ENCODE measurements around the gene SNAPC2.

SNAPC2 gene

GRCh38 chr19:7911508-7912143 lies 8.5 kb upstream of the SNAPC2 start:
- TF ChIP-seq CTCF (IDR thresholded peaks at IDR 0.05), result no peak
- no peak for DNase-seq (ENCODE audit: low spot score)
- H3K4me3 ChIP-seq, result no peak overlapping the region
- H3K27ac ChIP-seq, result no peak overlapping the region

GRCh38 chr19:7912144-7912696 lies 7.9 kb upstream of the SNAPC2 start:
- DNase-seq (ENCODE audit: low spot score), result no peak
- Histone ChIP-seq H3K27ac (no peak overlapping the region), H3K4me3 (no peak overlapping the region)
- no peak for TF ChIP-seq CTCF (IDR thresholded peaks at IDR 0.05)

- H3K4me3 ChIP-seq, result no peak overlapping the region
- no peak for DNase-seq (ENCODE audit: low spot score)
- H3K27ac ChIP-seq, result no peak overlapping the region
- TF ChIP-seq CTCF (IDR thresholded peaks at IDR 0.05), result no peak
Measured at GRCh38 chr19:7912697-7913564, 7.2 kb upstream of the SNAPC2 start.

- no peak for DNase-seq (ENCODE audit: low spot score)
- Histone ChIP-seq H3K4me3 (no peak overlapping the region), H3K27ac (no peak overlapping the region)
- no peak for TF ChIP-seq CTCF (IDR thresholded peaks at IDR 0.05)
Measured at GRCh38 chr19:7913652-7914051, 6.5 kb upstream of the SNAPC2 start.

- DNase-seq (ENCODE audit: low spot score), result no peak
- no peak for TF ChIP-seq CTCF (IDR thresholded peaks at IDR 0.05)
- no peak overlapping the region for H3K4me3 ChIP-seq
- H3K27ac ChIP-seq, result no peak overlapping the region
Measured at GRCh38 chr19:7914099-7914498, 6.0 kb upstream of the SNAPC2 start.

- no peak for DNase-seq (ENCODE audit: low spot score)
- TF ChIP-seq CTCF (IDR thresholded peaks at IDR 0.05), result no peak
- H3K27ac ChIP-seq, result no peak within 1 kb of the TSS
- no peak within 1 kb of the TSS for H3K4me3 ChIP-seq
Measured at GRCh38 chr19:7914598-7915045, 5.5 kb upstream of the SNAPC2 start, which contains the start of gene TGFBR3L. TSS of gene TGFBR3L (plus strand) at chr19:7914830.

Data from coronary artery (tissue), 2 donors.